ENCODE results near the gene CLEC7A. TPM values are rescaled to one million over a fixed set of nuclear protein-coding genes. Genes with fewer than 3 reads are reported as not detected.
A peak's percentile ranks its signal among the peaks of the same experiment; 100 is the strongest.

Gene CLEC7A
- polyA plus RNA-seq, 1 donor from 2014 or later = not detected

DNA sequence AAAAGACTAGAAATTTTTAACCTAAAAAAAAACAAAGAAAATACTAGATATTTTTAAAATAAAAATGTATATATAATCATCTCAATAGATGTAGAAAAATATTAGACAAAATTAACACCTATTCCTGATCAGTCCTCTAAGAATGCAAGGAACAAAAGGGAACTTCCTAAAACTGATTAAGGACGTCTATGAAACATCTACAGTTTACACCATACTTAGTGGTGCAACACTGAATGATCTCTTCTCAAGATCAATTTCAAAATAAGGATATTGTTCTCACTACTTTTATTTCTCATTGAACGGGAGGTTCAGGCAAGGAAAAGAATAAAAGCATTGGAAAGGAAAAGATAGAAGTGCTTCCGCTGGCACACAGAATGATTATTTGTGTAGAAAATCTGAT, 26.0 kb upstream of the CLEC7A start:
- no peak overlapping the region for H3K4me2 ChIP-seq (ENCODE audit: low read length)
- no peak overlapping the region for H3K27ac ChIP-seq (ENCODE audit: low read length)
- no peaks in the 10 kb centered on the region for H3F3A ChIP-seq (ENCODE audit: insufficient read depth, low read length, poor library complexity, severe bottlenecking)
- H3K27me3 ChIP-seq (ENCODE audit: insufficient read depth, low read depth, low read length) = no peaks in the 10 kb centered on the region
- TF ChIP-seq, protein P1, sequence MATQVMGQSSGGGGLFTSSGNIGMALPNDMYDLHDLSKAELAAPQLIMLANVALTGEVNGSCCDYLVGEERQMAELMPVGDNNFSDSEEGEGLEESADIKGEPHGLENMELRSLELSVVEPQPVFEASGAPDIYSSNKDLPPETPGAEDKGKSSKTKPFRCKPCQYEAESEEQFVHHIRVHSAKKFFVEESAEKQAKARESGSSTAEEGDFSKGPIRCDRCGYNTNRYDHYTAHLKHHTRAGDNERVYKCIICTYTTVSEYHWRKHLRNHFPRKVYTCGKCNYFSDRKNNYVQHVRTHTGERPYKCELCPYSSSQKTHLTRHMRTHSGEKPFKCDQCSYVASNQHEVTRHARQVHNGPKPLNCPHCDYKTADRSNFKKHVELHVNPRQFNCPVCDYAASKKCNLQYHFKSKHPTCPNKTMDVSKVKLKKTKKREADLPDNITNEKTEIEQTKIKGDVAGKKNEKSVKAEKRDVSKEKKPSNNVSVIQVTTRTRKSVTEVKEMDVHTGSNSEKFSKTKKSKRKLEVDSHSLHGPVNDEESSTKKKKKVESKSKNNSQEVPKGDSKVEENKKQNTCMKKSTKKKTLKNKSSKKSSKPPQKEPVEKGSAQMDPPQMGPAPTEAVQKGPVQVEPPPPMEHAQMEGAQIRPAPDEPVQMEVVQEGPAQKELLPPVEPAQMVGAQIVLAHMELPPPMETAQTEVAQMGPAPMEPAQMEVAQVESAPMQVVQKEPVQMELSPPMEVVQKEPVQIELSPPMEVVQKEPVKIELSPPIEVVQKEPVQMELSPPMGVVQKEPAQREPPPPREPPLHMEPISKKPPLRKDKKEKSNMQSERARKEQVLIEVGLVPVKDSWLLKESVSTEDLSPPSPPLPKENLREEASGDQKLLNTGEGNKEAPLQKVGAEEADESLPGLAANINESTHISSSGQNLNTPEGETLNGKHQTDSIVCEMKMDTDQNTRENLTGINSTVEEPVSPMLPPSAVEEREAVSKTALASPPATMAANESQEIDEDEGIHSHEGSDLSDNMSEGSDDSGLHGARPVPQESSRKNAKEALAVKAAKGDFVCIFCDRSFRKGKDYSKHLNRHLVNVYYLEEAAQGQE (IDR thresholded peaks at IDR 0.05; ENCODE audit: borderline replicate concordance) = no peak
- TF ChIP-seq SMC3 (conservative IDR thresholded peaks at IDR 0.05; ENCODE audit: poor library complexity) (no peak), EZH2 (IDR thresholded peaks at IDR 0.05; ENCODE audit: borderline replicate concordance, insufficient read depth, low read length, poor library complexity, severe bottlenecking) (no peak), RAD21 (conservative IDR thresholded peaks at IDR 0.05) (no peak), MXI1 (conservative IDR thresholded peaks at IDR 0.05; ENCODE audit: poor library complexity, severe bottlenecking) (no peak), EP300 (conservative IDR thresholded peaks at IDR 0.05; ENCODE audit: poor library complexity, severe bottlenecking) (no peak)
- TF ChIP-seq, protein P2, sequence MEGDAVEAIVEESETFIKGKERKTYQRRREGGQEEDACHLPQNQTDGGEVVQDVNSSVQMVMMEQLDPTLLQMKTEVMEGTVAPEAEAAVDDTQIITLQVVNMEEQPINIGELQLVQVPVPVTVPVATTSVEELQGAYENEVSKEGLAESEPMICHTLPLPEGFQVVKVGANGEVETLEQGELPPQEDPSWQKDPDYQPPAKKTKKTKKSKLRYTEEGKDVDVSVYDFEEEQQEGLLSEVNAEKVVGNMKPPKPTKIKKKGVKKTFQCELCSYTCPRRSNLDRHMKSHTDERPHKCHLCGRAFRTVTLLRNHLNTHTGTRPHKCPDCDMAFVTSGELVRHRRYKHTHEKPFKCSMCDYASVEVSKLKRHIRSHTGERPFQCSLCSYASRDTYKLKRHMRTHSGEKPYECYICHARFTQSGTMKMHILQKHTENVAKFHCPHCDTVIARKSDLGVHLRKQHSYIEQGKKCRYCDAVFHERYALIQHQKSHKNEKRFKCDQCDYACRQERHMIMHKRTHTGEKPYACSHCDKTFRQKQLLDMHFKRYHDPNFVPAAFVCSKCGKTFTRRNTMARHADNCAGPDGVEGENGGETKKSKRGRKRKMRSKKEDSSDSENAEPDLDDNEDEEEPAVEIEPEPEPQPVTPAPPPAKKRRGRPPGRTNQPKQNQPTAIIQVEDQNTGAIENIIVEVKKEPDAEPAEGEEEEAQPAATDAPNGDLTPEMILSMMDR (IDR thresholded peaks at IDR 0.05; ENCODE audit: poor library complexity, severe bottlenecking) = no peak
- H3K4me3 ChIP-seq (ENCODE audit: low read length) = no peak overlapping the region
- H4K20me1 ChIP-seq (ENCODE audit: insufficient read depth) = no peaks in the 10 kb centered on the region
- H3K79me2 ChIP-seq (replicated peaks; ENCODE audit: insufficient read depth, low read length) = no peaks in the 10 kb centered on the region
- H3K36me3 ChIP-seq (ENCODE audit: insufficient read depth, low read length) = no peaks in the 10 kb centered on the region
- peaks cover 5% of the 10 kb centered on the region for H3K9me3 ChIP-seq (ENCODE audit: low read length)
- H3K9ac ChIP-seq (ENCODE audit: low read length) = no peak overlapping the region
- H2AFZ ChIP-seq (ENCODE audit: low read depth, low read length) = no peak overlapping the region
- H3K9me2 ChIP-seq (ENCODE audit: insufficient read depth, low read length) = no peaks in the 10 kb centered on the region

DNA sequence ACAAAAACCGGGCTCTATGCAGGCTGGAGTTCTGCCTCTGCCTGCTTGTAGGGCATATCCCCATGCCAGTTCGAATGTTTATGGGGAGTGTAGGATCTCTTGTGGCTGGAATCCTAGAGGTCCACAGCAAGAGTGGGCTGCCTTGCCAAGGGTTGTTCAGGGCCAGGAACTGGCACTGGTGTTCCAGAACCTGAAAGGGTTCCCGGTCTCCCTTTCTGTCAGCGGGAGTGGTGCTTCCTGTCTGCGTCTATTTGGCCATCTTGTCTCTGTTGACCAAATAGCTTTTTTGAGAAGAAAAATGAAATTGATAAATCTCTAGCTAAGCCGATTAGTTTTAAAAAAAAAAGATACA, 24.1 kb upstream of the CLEC7A start:
- peak overlapping the region; percentile 72 for H3K4me3 ChIP-seq (ENCODE audit: low read length)

More for the DNA sequence above, 24.1 kb upstream of the CLEC7A start:
- Histone ChIP-seq H2AFZ (ENCODE audit: low read depth, low read length) (no peak overlapping the region), H3K36me3 (ENCODE audit: insufficient read depth, low read length) (no peaks in the 10 kb centered on the region), H3K9me3 (ENCODE audit: low read length) (peaks cover 5% of the 10 kb centered on the region), H3F3A (ENCODE audit: insufficient read depth, low read length, poor library complexity, severe bottlenecking) (no peaks in the 10 kb centered on the region), H3K79me2 (replicated peaks; ENCODE audit: insufficient read depth, low read length) (no peaks in the 10 kb centered on the region), H4K20me1 (ENCODE audit: insufficient read depth) (no peaks in the 10 kb centered on the region), H3K9ac (ENCODE audit: low read length) (no peak overlapping the region), H3K4me2 (ENCODE audit: low read length) (no peak overlapping the region), H3K27me3 (ENCODE audit: insufficient read depth, low read depth, low read length) (no peaks in the 10 kb centered on the region), H3K27ac (ENCODE audit: low read length) (no peak overlapping the region), H3K9me2 (ENCODE audit: insufficient read depth, low read length) (no peaks in the 10 kb centered on the region)
- TF ChIP-seq SMC3 (conservative IDR thresholded peaks at IDR 0.05; ENCODE audit: poor library complexity) (no peak), RAD21 (conservative IDR thresholded peaks at IDR 0.05) (no peak), EP300 (conservative IDR thresholded peaks at IDR 0.05; ENCODE audit: poor library complexity, severe bottlenecking) (no peak), MXI1 (conservative IDR thresholded peaks at IDR 0.05; ENCODE audit: poor library complexity, severe bottlenecking) (no peak), POLR2AphosphoS5 (IDR thresholded peaks at IDR 0.05) (no peak), TAF1 (IDR thresholded peaks at IDR 0.05; ENCODE audit: low read depth) (no peak), EZH2 (IDR thresholded peaks at IDR 0.05; ENCODE audit: borderline replicate concordance, insufficient read depth, low read length, poor library complexity, severe bottlenecking) (no peak)
- TF ChIP-seq, protein P1 (IDR thresholded peaks at IDR 0.05; ENCODE audit: borderline replicate concordance) = no peak
- TF ChIP-seq, protein P2 (IDR thresholded peaks at IDR 0.05; ENCODE audit: poor library complexity, severe bottlenecking) = no peak

All from neural cell (in vitro differentiated cells).